Upper lobe of right lung (tissue), 1 donor: ENCODE measurements around the gene NSD1. TPM values are rescaled to one million over a fixed set of nuclear protein-coding genes. Genes with fewer than 3 reads are reported as not detected.
A peak's percentile ranks its signal among the peaks of the same experiment; 100 is the strongest.

Experiments used
- ATAC-seq: fragments of 200-7000 bp; cut with Tn5 transposase; one replicate; pipeline ENCODE4 v1.9.1; 2020; ENCODE audit warnings: mild to moderate bottlenecking, moderate library complexity
- DNase-seq: peaks from one replicate; pipeline ENCODE4 v3.0.0-alpha.2; 2020
- H3K27ac ChIP-seq: fragments of 200-600 bp; one replicate; pipeline ENCODE4 v1.8.0; 2022
- H3K27me3 ChIP-seq: fragments of 200-600 bp; one replicate; pipeline ENCODE4 v1.8.0; 2022; ENCODE audit warnings: mild to moderate bottlenecking
- H3K36me3 ChIP-seq: fragments of 200-600 bp; one replicate; pipeline ENCODE4 v1.8.0; 2022
- H3K4me1 ChIP-seq: fragments of 200-600 bp; one replicate; pipeline ENCODE4 v1.8.0; 2022
- H3K4me3 ChIP-seq: fragments of 200-600 bp; one replicate; pipeline ENCODE4 v1.8.0; 2022; ENCODE audit warnings: mild to moderate bottlenecking
- H3K9me3 ChIP-seq: fragments of 200-600 bp; one replicate; pipeline ENCODE4 v1.8.0; 2022
- CTCF ChIP-seq: fragments of 200-600 bp; IDR thresholded peaks from one replicate; pipeline ENCODE4 v1.8.0; 2022; ENCODE audit warnings: antibody characterized with exemption
- intact Hi-C: fragments of 100-400 bp; cut with DNase I; formaldehyde crosslinking; loops from one replicate; pipeline ENCODE4 v1.11.0; 2022
- total RNA-seq: library from RNA; stranded (reverse); fragmentation: NEBNext Ultra II Directional; extraction: Animal tissue kit (Norgen Biotek cat#: 25700); gene quantifications from one replicate; pipeline ENCODE4 v1.2.1, GENCODE V29; 2021
- donor health status: DM: no; HTN: yes; CAD: no; lungs with severe emphysema.

Gene NSD1
- total RNA-seq, 1 donor from 2014 or later: 67.7 TPM

- H3K27ac ChIP-seq: no peak overlapping the region
- intact Hi-C loops: no loop called here
- no peak for ATAC-seq
Measured at GRCh38 chr5:177109810-177110209, 23.8 kb upstream of the NSD1 start.

GRCh38 chr5:177111720-177112394 lies 21.7 kb upstream of the NSD1 start:
- no peaks in the 10 kb centered on the region for H3K36me3 ChIP-seq

More at GRCh38 chr5:177109810-177110209, 23.8 kb upstream of the NSD1 start:
- no peak overlapping the region for H3K4me3 ChIP-seq
- no peak for TF ChIP-seq CTCF
- no peaks in the 10 kb centered on the region for H3K27me3 ChIP-seq
- no peaks in the 10 kb centered on the region for H3K36me3 ChIP-seq
- H3K9me3 ChIP-seq: no peaks in the 10 kb centered on the region
- peaks cover 9% of the 10 kb centered on the region for H3K4me1 ChIP-seq
- no peak for DNase-seq

GRCh38 chr5:177112589-177113220 lies 20.9 kb upstream of the NSD1 start:
- no peak overlapping the region for H3K27ac ChIP-seq
- ATAC-seq (no peak), DNase-seq (no peak)
- no peaks in the 10 kb centered on the region for H3K36me3 ChIP-seq
- H3K27me3 ChIP-seq: no peaks in the 10 kb centered on the region
- H3K9me3 ChIP-seq: no peaks in the 10 kb centered on the region
- intact Hi-C loops: no loop called here
- H3K4me3 ChIP-seq: no peak overlapping the region
- peaks cover 19% of the 10 kb centered on the region for H3K4me1 ChIP-seq
- no peak for TF ChIP-seq CTCF

More at GRCh38 chr5:177111720-177112394, 21.7 kb upstream of the NSD1 start:
- TF ChIP-seq CTCF: peak; percentile 96
- ATAC-seq (peak; percentile 54), DNase-seq (peak; percentile 79)
- Histone ChIP-seq H3K27me3 (no peaks in the 10 kb centered on the region), H3K4me1 (peaks cover 19% of the 10 kb centered on the region), H3K4me3 (no peak overlapping the region), H3K9me3 (no peaks in the 10 kb centered on the region), H3K27ac (no peak overlapping the region)
- intact Hi-C loops: no loop called here

GRCh38 chr5:177113566-177114424 lies 19.8 kb upstream of the NSD1 start:
- H3K4me3 ChIP-seq: peak overlapping the region; percentile 29
- no peaks in the 10 kb centered on the region for H3K27me3 ChIP-seq
- peaks cover 19% of the 10 kb centered on the region for H3K4me1 ChIP-seq
- H3K27ac ChIP-seq: peak overlapping the region; percentile 28
- no peaks in the 10 kb centered on the region for H3K9me3 ChIP-seq
- intact Hi-C loops: no loop called here
- ATAC-seq (peak; percentile 85), DNase-seq (peak; percentile 84)
- H3K36me3 ChIP-seq: no peaks in the 10 kb centered on the region
- TF ChIP-seq CTCF: peak; percentile 99

- peak; percentile 96 for ATAC-seq
- peak overlapping the region; percentile 66 for H3K27ac ChIP-seq
- H3K27me3 ChIP-seq: no peaks in the 10 kb centered on the region
- peaks cover 19% of the 10 kb centered on the region for H3K4me1 ChIP-seq
- no peak for TF ChIP-seq CTCF
- intact Hi-C loops: no loop called here
- no peaks in the 10 kb centered on the region for H3K36me3 ChIP-seq
- peak overlapping the region; percentile 39 for H3K4me3 ChIP-seq
- no peaks in the 10 kb centered on the region for H3K9me3 ChIP-seq
- peak; percentile 93 for DNase-seq
Measured at GRCh38 chr5:177116631-177117373, 16.8 kb upstream of the NSD1 start.
